A673 (cell line): Measurements from ENCODE around the gene TEK. TPM values are rescaled to one million over a fixed set of nuclear protein-coding genes. Genes with fewer than 3 reads are reported as not detected.

Source experiments
- BruUV-seq: library from RNA; stranded (reverse); fragments of 400-500 nt; replicated peaks from 2 replicates; lab custom pipeline; 2021; lab: Mats Ljungman, UMichigan
- CTCF ChIA-PET: fragments of 300-600 bp; sonication (Branson Sonifier 250); formaldehyde crosslinking; loops from one replicate; lab custom pipeline; 2022; ENCODE audit warnings: antibody characterized with exemption; lab: Charles Lee
- POLR2A ChIA-PET: fragments of 300-600 bp; sonication (Branson Sonifier 250); formaldehyde crosslinking; loops from one replicate; lab custom pipeline; 2022; ENCODE audit warnings: antibody characterized with exemption; ENCODE audit not compliant: low non-redundant PET; lab: Charles Lee
- DNase-seq: peaks from one replicate; pipeline ENCODE4 v3.0.0-alpha.2; 2015; ENCODE audit warnings: low spot score
- H3K27ac ChIP-seq: fragments of 200-600 bp; sonication (generic); 2 replicates; pipeline ENCODE4 v1.5.1; 2016; ENCODE audit warnings: mixed run types, low read depth, mild to moderate bottlenecking, mixed read lengths, antibody characterized with exemption, low read length; ENCODE audit not compliant: poor library complexity, severe bottlenecking
- H3K27me3 ChIP-seq: fragments of 200-600 bp; sonication (generic); replicated peaks from 2 replicates; pipeline ENCODE4 v1.6.1; 2017; ENCODE audit warnings: mixed run types, low read depth, mild to moderate bottlenecking, mixed read lengths, antibody characterized with exemption, low read length; ENCODE audit not compliant: insufficient read depth, poor library complexity
- H3K36me3 ChIP-seq: fragments of 200-600 bp; sonication (generic); 2 replicates; pipeline ENCODE4 v1.6.1; 2016; ENCODE audit warnings: mixed run types, mild to moderate bottlenecking, mixed read lengths, antibody characterized with exemption, low read length; ENCODE audit not compliant: insufficient read depth, poor library complexity, severe bottlenecking
- H3K4me1 ChIP-seq: fragments of 200-600 bp; sonication (generic); 2 replicates; pipeline ENCODE4 v1.6.1; 2017; ENCODE audit warnings: mixed run types, mild to moderate bottlenecking, mixed read lengths, antibody characterized with exemption, low read length; ENCODE audit not compliant: insufficient read depth, poor library complexity, severe bottlenecking
- H3K4me3 ChIP-seq: fragments of 200-600 bp; sonication (generic); 2 replicates; pipeline ENCODE4 v1.5.1; 2016; ENCODE audit warnings: low read depth, mixed run types, mild to moderate bottlenecking, mixed read lengths, low read length; ENCODE audit not compliant: poor library complexity, severe bottlenecking
- H3K9me3 ChIP-seq: fragments of 200-600 bp; sonication (generic); 2 replicates; pipeline ENCODE4 v1.6.1; 2016; ENCODE audit warnings: mixed run types, low read depth, mild to moderate bottlenecking, mixed read lengths, antibody characterized with exemption, low read length; ENCODE audit not compliant: poor library complexity, severe bottlenecking
- CTCF ChIP-seq: fragments of 300-800, 200-600 bp; sonication (generic); conservative IDR thresholded peaks from 2 replicates; pipeline ENCODE4 v1.5.1; 2017; ENCODE audit warnings: low read depth, mild to moderate bottlenecking, antibody characterized with exemption, low read length, moderate library complexity, mixed read lengths
- EZH2 ChIP-seq: fragments of 200-600 bp; sonication (generic); IDR thresholded peaks from 2 replicates; pipeline ENCODE4 v1.6.1; 2017; ENCODE audit warnings: borderline replicate concordance, low read depth, mild to moderate bottlenecking, mixed read lengths, antibody characterized with exemption, low read length; ENCODE audit not compliant: poor library complexity, severe bottlenecking
- intact Hi-C: fragments of 100-400 bp; cut with micrococcal nuclease; formaldehyde crosslinking; loops from one replicate; pipeline ENCODE4 v1.10.0; 2022; ENCODE audit not compliant: unreplicated experiment
- total RNA-seq: library from RNA; stranded (reverse); gene quantifications from 2 replicates; pipeline ENCODE4 v1.2.3, GENCODE V29; 2021

Gene TEK
- total RNA-seq, 1 experiment from 2014 or later, result not detected

GRCh38 chr9:27206041-27206440 is 97.0 kb downstream of the TEK start:
- no peaks in the 10 kb centered on the region for H3K9me3 ChIP-seq
- H3K4me3 ChIP-seq, result no peak overlapping the region
- H3K36me3 ChIP-seq, result no peaks in the 10 kb centered on the region
- H3K4me1 ChIP-seq, result no peaks in the 10 kb centered on the region
- TF ChIP-seq EZH2 (no peak), CTCF (no peak)
- POLR2A ChIA-PET, result no interaction called here
- no peak overlapping the region for H3K27ac ChIP-seq
- DNase-seq, result no peak
- H3K27me3 ChIP-seq, result no peaks in the 10 kb centered on the region
- intact Hi-C loops, result no loop called here
- BruUV-seq, result no TSS peak
- CTCF ChIA-PET, result no interaction called here

- no peak overlapping the region for H3K27ac ChIP-seq
- H3K9me3 ChIP-seq, result no peaks in the 10 kb centered on the region
- TF ChIP-seq CTCF, result no peak
- no peak for TF ChIP-seq EZH2
- no peaks in the 10 kb centered on the region for H3K36me3 ChIP-seq
- no peaks in the 10 kb centered on the region for H3K27me3 ChIP-seq
- H3K4me3 ChIP-seq, result no peak overlapping the region
- ChIA-PET POLR2A (no interaction called here), CTCF (no interaction called here)
- BruUV-seq, result no TSS peak
- DNase-seq, result no peak
- no peaks in the 10 kb centered on the region for H3K4me1 ChIP-seq
- intact Hi-C loops, result no loop called here
These were observed 100.0 kb downstream of the TEK start for GRCh38 chr9:27209034-27209433.

GRCh38 chr9:27210588-27210987 is 101.6 kb downstream of the TEK start:
- Histone ChIP-seq H3K4me1 (no peaks in the 10 kb centered on the region), H3K9me3 (no peaks in the 10 kb centered on the region), H3K27ac (no peak overlapping the region), H3K27me3 (no peaks in the 10 kb centered on the region), H3K4me3 (no peak overlapping the region), H3K36me3 (no peaks in the 10 kb centered on the region)
- ChIA-PET POLR2A (no interaction called here), CTCF (no interaction called here)
- BruUV-seq, result no TSS peak
- no peak for DNase-seq
- no peak for TF ChIP-seq EZH2
- no peak for TF ChIP-seq CTCF
- intact Hi-C loops, result no loop called here
